ENCODE measurements around the gene RASSF8.

GRCh38 chr12:25975682-25976081 is 17.2 kb downstream of the RASSF8 start:
- TF ChIP-seq, protein P1, sequence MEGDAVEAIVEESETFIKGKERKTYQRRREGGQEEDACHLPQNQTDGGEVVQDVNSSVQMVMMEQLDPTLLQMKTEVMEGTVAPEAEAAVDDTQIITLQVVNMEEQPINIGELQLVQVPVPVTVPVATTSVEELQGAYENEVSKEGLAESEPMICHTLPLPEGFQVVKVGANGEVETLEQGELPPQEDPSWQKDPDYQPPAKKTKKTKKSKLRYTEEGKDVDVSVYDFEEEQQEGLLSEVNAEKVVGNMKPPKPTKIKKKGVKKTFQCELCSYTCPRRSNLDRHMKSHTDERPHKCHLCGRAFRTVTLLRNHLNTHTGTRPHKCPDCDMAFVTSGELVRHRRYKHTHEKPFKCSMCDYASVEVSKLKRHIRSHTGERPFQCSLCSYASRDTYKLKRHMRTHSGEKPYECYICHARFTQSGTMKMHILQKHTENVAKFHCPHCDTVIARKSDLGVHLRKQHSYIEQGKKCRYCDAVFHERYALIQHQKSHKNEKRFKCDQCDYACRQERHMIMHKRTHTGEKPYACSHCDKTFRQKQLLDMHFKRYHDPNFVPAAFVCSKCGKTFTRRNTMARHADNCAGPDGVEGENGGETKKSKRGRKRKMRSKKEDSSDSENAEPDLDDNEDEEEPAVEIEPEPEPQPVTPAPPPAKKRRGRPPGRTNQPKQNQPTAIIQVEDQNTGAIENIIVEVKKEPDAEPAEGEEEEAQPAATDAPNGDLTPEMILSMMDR (IDR thresholded peaks at IDR 0.05; ENCODE audit: low read depth, low read length), result no peak
- no peak for TF ChIP-seq POLR2A (IDR thresholded peaks at IDR 0.05; ENCODE audit: extremely low read depth, insufficient read length)
- no peak for TF ChIP-seq MYC (IDR thresholded peaks at IDR 0.05; ENCODE audit: low read depth, low read length)
- TF ChIP-seq MAX (IDR thresholded peaks at IDR 0.05; ENCODE audit: low read depth, low read length), result no peak
